GM13977 (cell line): ENCODE results near the gene PLEKHN1.
"Not testable (repeated sequence)": the region's sequence is repeated elsewhere in the genome, so short reads cannot be mapped to it uniquely, and the experiment has no call there.

Source experiments
- DNase-seq: peaks from one replicate; pipeline ENCODE4 v3.0.0; 2012; ENCODE audit warnings: low spot score
- CTCF ChIP-seq: IDR thresholded peaks from 2 replicates; pipeline ENCODE4 v1.5.1; 2012; ENCODE audit warnings: mild to moderate bottlenecking, control low read depth; ENCODE audit not compliant: insufficient read depth; ENCODE audit errors: extremely low read depth, missing control alignments
- in situ Hi-C: fragments of 300-500 bp; cut with MboI; formaldehyde crosslinking; loops from one replicate; pipeline ENCODE4 v1.12.0; 2022; ENCODE audit warnings: low sequenced_read_pairs, low pct_unique_long_range_greater_than_20kb, mixed read lengths, inconsistent platforms; ENCODE audit not compliant: unreplicated experiment

Gene PLEKHN1

GRCh38 chr1:974687-975328 is 8.5 kb downstream of the PLEKHN1 start:
- no peak for TF ChIP-seq CTCF
- no peak for DNase-seq
- in situ Hi-C loops = loop anchor here (10.0 kb wide), 1 partner anchor 80 kb away; no protein-coding TSS in a partner anchor

- in situ Hi-C loops = loop anchor here (10.0 kb wide), 1 partner anchor 81 kb away; no protein-coding TSS in a partner anchor
- no peak for TF ChIP-seq CTCF
These were observed 9.1 kb downstream of the PLEKHN1 start for GRCh38 chr1:975365-975764.

DNA sequence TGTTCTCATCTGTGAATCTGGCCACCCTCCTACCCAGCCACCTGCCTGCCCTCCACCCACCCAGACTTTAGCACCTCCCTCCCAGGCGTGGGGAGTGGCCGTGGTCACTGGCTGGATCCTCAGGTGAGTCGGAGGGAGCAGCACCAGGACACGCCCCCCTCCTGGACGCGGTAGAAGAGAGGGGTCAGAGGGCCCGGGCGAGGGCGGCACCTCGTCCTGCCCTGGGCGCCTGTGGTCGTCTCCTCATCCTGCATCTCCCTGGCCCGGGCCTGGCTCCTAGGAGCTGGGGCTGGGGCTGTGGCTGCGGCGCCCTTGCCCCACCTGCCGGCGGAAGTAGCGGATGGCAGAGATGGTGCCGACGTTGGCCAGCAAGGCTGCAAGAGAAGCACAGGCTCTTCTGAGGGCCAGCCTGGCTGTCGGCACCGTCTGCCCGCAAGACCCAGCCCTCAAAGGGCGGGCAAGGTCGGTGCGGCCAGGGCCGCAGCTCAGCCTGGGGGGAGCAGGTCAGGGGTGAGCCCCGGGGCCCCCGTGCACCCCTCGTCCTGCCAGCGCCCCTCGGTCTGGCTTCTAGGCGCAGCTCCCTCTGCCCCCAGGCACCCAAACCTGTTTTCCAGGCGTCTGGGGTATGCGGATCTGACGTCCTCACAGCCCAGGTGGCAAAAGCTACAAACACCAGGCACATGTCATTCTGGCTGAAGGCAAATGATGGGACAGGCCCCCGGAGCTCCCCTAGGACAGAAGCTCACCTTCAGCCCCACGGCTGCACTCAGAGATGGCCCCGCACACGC is 9.8 kb downstream of the PLEKHN1 start:
- DNase-seq = peak; percentile 93
- peak; percentile 87 for TF ChIP-seq CTCF

More at GRCh38 chr1:975365-975764, 9.1 kb downstream of the PLEKHN1 start:
- no peak for DNase-seq

DNA sequence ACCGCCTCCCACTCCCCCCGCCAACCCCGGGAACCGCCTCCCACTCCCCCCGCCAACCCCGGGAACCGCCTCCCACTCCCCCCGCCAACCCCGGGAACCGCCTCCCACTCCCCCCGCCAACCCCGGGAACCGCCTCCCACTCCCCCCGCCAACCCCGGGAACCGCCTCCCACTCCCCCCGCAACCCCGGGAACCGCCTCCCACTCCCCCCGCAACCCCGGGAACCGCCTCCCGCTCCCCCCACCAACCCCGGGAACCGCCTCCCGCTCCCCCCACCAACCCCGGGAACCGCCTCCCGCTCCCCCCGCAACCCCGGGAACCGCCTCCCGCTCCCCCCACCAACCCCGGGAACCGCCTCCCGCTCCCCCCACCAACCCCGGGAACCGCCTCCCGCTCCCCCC is 10.5 kb downstream of the PLEKHN1 start:
- in situ Hi-C loops = loop anchor here (10.0 kb wide), 1 partner anchor 82 kb away; no protein-coding TSS in a partner anchor
- DNase-seq = not testable (repeated sequence)

More for the DNA sequence above, 9.8 kb downstream of the PLEKHN1 start:
- in situ Hi-C loops = loop anchor here (10.0 kb wide), 1 partner anchor 81 kb away; no protein-coding TSS in a partner anchor

DNA sequence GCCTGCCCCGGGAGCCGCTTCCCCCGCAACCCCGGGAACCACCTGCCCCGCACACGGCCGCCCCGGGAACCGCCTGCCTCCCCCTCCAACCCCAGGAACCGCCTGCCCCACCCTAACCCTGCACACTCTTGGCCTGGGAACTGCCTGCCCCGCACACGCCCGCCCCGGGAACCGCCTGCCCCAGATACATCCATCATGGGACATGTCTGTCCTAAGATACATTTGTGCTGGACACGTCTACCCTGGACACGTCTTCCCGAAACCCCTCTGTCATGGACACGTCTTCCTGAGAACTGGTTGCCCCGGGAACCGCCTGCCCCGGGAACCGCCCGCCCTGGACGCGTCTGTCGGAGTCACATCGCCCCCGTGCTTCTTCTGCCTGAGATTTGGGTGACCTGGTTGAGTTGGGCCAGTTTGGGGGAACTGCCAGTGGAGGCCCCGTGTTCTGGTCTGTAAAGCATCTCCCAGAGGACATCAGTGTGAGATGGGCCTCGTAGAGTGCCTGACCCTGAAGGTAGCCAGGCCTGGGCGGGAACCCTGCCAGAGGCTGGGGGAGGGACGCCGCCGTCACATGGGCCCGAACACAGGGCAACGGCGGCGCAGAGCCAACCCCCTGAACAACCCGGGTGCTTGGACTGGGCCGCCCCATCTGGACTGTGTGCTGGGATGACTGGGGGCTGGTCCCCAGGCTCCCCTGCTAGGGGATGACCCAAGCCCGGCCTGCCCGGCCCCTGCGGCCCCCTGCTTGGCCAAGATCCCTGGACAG is 12.0 kb downstream of the PLEKHN1 start:
- DNase-seq = no peak
- in situ Hi-C loops = loop anchor here (10.0 kb wide), 1 partner anchor 83 kb away; no protein-coding TSS in a partner anchor
- no peak for TF ChIP-seq CTCF

DNA sequence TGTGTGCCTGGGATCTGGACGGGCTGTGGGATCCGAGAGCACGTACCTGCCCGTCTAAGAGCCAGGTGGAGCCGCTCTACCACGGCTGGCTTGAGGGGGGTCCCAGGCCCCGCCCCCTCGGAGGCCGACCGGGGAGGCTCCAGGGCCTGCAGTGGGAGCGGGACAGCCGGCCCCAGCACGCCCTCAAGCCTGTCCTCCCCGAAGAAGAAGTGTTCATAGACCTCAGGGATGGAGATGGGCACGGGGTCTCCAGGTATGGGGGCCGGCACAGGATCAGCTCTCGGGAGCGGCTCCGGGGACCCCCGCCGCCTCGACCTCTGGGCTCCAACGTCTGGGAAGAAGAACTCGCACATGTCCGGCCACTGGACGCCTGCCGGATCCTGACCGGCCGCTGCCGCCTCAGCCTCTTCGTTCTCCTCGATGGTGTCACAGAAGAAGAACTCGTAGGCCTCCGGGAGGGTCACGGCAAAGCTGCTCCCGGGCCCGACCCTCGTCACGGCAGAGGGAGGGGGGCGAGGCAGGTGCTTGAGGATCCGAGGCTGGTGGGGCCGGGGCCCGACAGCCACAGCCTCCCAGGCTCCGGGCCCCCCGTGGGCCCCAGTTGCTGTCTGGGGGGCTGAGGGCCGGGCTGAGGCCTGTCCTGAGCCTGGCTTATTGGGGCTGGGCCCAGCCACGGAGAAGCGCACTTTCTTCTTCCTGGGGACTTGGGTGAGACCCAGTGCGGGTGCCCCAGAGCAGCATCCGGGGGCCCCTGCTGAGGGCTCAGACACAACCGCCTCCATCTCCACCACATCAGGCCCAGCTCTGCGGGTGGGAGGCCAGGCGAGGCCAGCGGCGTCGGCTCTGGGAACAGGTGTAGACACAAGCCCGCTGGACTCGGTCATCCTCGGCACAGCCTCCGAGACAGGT is 12.8 kb downstream of the PLEKHN1 start:
- no peak for DNase-seq
- in situ Hi-C loops = loop anchor here (10.0 kb wide), 1 partner anchor 84 kb away; no protein-coding TSS in a partner anchor
- no peak for TF ChIP-seq CTCF
